GM18868 (cell line): ENCODE data around the gene TLE4.
"Not testable (repeated sequence)": the region's sequence is repeated elsewhere in the genome, so short reads cannot be mapped to it uniquely, and the experiment has no call there.

Experiments
- ATAC-seq: cut with Tn5 transposase; IDR thresholded peaks from one replicate; pipeline ENCODE4 v1.9.1; 2021; ENCODE audit warnings: mild to moderate bottlenecking, moderate library complexity; ENCODE audit not compliant: unreplicated experiment

Gene TLE4

DNA sequence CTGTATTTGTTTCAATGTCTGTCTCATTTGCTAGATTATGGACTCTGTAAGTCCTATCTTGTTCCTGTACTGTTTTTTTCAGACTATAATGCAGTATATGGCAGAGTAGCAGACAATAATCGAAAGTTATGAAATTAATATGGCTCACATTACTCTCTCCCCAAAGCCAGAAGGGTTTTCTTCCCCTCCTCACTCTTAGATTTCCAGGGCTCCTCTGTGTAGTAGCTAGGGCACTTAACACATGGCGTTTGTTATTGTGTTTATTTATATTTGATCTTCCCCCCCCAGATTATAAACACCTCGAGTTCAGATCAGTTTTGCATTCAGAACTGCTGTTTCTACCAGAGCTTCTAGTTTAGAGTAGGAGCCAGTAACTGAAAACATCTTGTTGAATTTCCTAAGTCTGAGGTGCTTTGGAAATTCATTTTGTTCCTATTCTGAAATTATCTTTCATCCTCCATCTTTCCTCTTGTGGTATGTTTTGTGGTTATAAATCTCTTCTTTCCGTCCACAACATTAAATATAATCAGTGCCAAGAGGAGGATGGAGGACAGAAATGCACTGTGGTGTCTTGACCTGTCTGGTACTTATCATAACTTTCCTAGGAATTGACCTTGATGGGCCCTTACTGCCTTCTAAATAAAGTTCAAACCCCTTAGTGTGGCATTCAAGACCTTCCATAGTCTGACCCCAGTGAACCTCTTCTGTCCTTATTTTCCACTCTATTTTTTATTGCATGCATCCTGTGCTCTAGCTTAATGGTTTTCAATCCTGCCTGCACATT lies 27.0 kb downstream of the TLE4 start:
- no peak for ATAC-seq

DNA sequence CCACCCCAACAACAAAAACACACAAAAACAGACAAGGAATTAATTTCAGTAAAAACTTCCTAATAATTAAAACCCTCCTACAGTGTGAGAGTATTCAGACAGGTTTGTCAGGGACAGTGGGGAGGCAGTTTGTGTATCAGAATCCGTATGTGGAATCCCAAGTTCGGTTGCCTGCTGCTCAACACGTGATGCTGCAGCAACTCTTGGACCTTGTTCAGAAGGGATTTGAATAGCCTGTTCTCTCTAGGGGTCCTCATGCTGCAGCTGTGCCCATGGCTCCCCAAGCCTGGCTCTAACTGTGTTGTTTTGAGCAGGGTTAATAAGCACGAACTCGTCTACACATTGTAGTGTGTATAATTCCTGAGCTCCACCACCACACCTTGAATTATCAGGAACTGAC lies 28.7 kb downstream of the TLE4 start:
- no peak for ATAC-seq

DNA sequence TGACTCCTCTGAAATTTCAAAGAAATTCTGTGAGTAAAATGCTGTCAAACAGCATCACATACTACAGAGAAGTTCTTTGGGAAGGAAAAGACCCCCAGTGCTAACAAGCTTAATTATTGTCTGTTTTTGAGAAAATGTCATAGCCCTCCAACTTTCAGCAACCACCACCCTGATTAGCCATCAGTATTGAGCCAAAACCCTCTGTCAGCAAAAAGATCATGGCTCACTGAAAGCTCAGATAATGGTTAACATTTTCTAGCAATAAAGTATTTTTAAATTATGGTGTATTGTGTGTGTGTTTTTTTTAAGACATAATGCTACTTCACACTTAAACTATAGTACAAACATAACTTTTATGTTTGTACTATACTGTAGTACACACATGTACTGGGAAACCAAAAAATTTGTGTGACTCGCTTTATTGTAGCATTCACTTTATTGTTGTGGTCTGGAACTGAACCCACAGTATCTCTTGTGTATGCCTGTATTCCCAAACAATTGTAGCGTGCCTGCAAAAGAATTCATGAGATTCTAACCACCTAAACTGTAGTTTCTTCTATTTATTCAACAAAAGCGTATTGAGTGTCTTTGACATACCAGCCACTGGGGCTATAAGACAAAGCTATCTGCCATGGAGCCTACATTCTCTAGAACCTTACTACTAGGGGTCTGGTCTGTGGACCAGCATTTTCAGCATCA lies 31.6 kb downstream of the TLE4 start:
- no peak for ATAC-seq

DNA sequence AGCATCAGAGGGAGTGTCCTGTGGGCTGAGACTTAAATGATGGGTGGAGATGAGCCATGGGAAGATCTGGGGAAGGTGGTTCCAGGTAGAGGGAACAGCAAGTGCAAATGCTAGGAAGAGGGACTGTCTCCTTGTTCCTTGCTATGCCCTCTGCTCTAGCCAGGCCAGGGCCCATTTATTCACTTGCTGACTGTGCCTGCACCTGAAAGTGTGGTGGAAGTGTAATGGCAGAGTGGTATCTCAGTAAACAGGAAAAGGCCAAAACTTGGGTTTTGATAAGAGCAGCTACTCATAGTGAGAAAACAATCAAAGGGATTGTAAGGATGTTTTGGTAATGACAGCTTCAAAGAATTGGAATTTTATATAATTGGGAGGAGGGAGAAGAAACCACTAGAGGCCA lies 32.4 kb downstream of the TLE4 start:
- no peak for ATAC-seq

DNA sequence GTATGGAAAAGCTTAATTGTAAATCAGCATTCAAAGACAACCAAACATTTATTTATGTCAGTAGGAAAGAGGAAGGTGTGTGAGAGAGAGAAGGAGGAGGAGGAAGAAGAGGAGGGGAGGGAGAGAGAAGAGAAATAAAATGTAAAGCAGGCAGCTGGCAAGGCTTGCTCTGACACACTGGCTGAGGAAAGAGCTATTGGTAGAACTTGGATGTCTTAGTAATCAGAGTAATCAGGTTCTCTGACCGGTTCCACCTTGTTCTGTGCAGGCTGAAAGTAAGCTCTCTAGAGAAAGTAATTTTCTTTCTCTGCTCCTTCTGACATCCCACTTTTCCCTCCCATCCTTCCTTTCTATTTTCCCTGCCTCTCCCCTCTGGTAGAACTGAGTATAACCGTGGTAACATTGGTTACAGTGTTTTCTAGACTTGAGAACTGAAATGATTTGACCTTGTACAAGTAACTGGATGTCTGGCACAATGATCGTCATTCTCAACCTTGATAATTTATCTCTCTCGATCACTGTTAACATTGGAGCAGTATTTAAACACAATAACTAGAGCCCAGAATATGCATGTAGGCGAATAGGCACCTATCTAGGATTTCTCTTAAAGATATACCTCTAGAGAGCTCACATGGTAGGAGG lies 33.3 kb downstream of the TLE4 start:
- ATAC-seq: no peak

DNA sequence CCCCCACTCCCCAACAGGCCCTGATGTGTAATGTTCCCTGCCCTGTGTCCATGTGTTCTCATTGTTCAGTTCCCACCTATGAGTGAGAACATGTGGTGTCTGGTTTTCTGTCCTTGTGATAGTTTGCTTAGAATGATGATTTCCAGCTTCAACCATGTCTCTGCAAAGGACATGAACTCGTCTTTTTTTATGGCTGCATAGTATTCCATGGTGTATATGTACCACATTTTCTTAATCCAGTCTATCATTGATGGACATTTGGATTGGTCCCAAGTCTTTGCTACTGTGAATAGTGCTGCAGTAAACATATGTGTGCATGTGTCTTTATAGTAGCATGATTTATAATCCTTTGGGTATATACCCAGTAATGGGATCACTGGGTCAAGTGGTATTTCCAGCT lies 34.8 kb downstream of the TLE4 start:
- ATAC-seq: not testable (repeated sequence)

DNA sequence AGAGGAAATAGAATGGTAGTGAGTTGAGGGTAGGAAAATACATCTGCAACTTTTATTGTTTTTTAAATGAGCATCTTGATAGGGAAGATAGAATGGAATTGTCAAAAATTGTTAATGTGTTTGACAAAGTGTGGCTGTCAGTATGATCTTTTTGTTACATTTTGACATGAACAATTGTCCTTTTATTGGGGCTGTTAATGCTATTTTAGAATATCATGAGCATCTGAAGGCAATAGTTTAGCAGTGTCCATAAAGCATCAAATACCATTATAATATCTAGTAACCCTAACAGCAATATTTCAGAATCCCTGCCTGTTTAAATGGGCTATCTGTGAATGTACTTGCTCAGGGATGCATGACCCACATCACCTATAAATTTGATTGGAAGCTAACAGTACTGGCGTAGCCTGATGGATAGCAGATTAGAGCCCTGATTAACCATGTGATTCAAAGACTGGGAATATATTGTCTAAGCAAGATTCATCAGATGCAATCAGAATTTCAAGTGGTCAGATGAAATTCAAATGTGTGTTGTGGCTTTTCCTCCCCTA lies 37.8 kb downstream of the TLE4 start:
- no peak for ATAC-seq

DNA sequence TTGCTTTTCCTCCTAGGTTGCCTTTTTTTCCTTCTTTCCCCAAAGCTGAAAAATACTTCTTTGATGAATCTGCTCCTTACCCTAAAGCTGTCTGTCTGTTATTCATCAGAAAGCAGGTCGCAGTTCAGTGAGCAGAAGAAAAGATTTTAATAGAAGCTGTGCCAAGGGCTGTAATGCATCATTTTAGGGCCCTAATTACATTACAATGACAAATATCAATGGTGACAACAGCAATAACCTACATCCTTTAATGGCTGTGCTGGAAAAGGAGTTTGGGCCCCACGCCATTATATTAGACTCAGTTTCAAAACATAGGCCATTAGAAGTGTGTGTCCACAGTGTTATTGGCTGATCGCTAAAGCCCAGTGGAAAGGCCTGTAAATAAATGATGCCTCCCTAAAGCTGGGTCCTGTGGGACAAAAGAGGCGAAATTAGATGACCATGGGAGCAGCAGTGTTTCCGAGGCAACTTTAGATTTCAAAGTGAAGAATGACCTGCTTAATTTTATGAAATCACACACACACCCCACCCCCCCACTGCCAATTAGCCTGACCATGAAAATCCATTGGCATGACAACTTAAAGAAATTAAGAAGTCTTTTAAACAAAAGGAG lies 38.4 kb downstream of the TLE4 start:
- ATAC-seq: no peak

DNA sequence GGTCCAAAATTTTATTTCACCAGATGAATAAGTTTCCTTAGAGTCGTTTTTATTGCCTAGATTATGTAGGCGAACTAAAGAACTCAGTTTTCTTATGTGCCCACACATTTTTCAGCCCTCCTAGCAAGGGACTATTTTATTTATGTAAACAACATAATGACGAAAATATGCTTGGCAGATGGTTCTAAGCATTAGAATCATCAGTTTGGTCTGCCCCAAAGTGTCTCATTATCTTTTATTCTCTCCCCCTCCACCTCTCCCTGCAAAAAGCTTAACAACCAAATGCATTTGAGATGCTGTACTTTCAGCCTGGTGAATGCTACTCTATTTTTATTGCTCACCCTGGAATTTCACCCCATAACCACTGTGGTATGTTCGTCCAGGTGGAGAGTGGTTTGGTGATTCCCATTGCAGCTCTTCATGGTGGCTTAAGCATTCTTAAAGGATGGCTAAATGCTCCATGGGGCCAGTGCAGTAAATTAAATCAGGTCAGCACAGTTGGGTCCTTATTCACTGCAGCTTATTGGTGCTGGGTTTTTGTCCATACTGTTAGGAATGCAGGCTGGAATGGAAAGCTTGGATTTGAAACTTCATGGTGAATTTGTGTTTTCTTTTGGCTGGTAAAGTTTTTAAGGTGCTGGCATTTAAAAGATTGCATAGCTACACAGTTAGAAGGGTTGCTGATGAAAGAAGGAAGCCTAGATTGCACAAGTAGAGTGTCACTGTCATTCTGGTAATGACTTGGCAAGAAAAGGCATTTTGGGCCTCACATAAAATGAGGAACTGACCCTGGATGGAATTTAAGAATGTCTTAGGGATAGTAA lies 39.2 kb downstream of the TLE4 start:
- ATAC-seq: peak; percentile 99

DNA sequence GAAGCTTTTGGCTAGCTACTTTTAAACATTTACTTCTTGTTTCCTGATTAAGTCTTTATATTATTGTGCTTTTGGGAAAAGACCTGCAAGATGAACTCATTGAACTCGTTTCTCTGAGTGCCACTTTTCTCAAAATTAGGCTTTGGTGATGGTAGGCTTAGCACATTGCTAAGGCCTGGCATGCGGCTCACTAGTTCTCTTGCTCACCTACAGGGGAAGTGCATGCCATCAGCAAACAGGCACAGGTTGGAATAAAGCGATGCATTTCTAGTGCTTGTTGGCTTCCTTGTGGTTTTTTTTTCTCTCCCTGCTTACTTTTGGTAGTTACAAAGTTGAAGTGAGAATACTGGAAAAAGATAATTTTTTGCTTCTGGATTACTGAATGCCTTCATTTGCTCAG lies 41.4 kb downstream of the TLE4 start:
- ATAC-seq: no peak

DNA sequence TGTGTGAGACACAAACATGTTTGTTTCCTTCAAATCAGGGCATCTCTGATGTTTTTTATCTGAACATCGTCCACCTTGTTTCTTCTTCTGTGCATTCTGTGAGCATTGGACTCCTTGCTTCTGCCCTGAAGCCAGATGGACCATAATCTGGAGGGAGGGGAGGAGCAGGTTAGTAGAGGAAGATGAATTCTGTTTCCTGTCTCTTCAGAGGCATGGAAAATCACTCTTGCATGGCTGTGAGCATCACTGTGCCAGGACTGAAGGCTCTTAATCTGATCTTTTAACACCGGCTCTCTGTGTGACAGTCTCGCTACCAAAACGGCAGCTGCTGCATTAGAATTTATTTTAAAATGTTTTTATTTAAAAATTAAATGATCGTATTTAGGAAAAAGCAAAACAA lies 43.3 kb downstream of the TLE4 start:
- ATAC-seq: no peak

DNA sequence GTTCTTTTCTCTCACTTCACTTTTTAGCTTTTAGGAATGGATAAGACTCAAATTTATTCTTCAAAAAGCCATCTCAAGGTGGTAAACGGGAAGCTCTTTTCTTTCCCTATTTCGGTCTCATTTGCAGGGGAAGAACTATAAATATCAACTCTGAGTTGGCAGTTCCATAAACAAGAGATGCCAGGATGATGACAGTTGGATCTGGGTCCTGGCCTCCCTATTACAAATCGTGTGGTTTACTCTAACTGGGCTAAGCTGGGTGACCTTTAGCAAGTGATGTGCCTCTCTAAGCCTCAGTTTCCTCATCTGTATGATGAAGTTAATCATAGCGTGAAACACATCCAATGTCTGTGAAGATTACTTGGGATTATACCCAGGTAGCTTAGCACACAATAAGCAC lies 44.2 kb downstream of the TLE4 start:
- no peak for ATAC-seq

DNA sequence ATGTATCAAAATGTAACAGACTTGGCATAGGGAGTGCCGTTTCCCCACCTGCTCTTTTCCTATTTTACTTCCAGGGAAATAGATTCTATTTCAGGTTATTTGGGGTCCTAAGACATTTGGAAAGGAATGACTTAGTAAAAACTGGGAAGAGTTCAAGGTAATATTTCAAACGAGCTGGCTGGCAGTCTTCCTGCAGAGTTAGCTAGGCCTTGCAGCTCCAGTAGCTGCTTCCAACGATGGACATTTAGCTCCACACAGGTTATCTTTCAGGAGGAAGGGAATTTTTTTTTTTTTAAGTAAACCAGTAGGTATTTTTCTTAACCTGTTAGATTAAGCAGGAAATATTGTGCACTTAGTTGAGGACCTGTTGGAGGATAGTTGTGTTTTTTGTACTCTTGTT lies 45.2 kb downstream of the TLE4 start:
- ATAC-seq: no peak

DNA sequence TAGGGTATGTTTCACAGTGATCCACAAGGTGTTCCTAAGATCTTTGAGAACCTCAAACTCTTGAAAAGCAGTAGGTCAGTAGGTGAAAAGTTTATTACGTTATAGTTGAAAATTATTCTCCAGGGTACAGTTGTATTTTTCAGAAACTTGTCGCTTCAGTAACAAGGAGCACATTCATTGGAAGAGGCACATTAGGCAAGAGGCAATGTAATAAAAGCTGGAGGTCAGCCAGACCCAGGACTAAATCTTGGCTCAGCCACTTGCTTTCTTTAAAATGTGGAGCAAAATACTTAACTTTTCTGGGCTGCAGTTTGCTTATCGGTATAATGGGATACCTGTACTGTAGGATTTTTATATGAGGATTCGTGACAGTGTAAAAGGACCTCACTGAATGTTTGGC lies 45.6 kb downstream of the TLE4 start:
- no peak for ATAC-seq

DNA sequence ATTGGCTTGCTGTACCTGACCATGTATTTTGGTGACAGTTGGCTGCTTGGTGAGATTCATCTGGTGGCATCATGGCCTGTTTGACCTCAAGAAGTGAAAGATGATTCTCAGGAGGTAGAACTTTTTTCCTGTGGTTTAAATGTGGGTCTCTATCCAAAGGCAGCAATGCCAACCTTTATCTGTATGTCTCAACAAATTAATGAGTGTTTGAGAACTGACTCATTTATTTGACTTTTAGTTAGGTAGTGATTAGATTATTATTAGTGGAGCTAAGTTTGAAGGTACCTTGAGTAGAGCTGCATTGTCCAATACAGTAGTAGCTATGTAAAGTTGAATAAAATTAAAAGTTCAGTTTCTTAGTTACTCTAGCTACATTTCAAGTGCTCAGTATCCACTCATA lies 48.2 kb downstream of the TLE4 start:
- no peak for ATAC-seq

DNA sequence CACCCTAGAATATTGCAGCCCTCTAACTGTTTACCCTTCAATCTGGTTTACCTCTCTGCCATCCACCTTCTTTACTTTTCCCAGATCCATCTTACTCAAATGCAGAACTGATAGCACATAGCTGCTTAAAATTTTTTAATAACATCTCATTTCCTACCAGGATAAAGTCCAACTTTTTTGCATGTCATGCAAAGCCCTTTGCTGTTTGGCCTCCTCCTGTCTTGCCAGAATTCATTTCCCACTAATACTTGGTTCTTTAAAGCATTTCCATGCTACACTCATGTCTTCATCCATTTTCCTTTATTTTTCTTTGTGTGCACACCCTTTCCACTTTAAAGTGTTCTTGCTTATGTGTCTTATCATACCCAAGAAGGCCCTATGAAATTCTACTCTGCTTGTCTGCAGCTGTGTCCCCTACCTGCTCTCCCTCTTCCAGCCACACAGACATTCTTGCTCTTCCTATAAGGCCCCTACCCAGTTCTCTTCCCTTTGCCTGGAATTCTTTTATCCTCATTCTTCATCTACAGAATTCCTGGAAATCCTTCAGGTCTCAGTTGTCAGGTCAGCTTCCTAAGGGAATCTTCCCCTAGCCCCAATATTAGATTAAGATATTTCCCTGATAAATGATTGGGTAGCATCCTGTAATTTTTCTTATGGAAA lies 50.3 kb downstream of the TLE4 start:
- ATAC-seq: no peak

DNA sequence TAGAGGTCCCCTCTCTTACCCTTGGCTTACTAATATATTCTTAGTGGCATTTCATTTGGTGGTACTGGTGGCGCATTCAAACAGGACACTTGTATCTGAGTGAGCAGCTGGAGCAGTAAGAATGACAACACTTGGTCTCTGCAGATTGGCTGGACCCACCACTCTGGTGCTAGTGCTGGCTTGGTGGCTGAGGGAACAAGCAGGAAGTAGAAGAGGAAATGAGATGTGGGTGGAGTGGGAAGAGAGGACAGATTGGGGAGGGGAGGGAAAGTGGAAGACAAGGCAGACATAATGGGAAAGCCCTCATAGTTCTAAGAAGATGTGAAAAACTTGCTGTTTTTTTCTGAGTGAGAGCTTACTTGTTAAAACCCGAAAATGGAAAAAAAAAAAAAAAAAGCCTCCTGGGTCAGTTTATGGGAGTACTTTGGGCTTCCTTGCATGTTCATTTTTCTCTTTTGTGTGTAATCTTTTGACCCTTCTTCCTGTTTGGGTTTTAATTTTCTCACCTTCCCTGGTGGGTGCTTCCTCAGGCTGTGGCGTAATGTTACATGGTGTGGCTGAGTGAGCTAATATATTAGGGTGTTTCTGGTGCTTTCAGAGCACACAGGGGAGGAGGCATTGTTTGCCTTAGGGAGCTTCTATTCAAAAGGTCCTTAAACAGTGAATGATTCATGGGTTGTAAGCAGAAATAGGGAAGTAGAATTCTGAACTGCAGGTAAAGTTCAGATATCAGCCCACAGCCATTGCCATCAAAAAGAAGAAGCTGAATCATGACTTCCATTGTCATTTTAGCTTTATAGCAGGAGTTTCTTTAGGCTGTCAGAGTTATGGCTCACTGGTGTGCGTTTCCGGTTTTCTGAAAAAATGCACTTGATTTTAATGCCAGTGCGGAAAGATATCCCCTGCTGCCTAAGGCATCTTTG lies 52.3 kb downstream of the TLE4 start:
- peak; percentile 98 for ATAC-seq

DNA sequence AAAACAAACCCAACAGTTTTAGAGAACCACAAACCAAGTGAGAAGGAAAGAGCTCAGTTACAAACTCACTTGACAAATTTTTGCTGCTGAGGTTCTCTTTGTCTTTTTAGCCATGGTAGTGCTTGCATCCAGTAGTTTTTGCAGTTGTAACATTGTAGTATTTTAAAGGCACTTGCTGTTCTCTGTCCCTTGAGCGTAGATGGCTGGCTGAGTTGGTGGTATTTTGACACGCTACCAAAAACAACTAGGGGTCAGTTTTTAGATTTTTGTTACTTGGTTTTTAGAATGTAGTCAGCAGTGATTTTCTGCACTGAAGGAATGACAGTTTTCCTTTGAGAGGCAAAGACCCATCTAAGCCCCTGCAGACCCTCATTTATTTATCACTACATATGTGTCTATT lies 58.0 kb downstream of the TLE4 start:
- no peak for ATAC-seq
